HepG2 (cell line): ENCODE data around the gene MEGF6. TPM values are rescaled to one million over a fixed set of nuclear protein-coding genes. Genes with fewer than 3 reads are reported as not detected.
A peak's percentile ranks its signal among the peaks of the same experiment; 100 is the strongest.

Experiments
- HDAC2 ChIP-seq: sonication (generic); formaldehyde crosslinking; IDR thresholded peaks from 2 replicates; pipeline ENCODE4 v1.4.0; 2020; ENCODE audit warnings: missing genetic modification reagents
- HMGXB4 ChIP-seq, 2 experiments: sonication (generic) in 1 of 2; formaldehyde crosslinking in 1 of 2; IDR thresholded peaks; 2 replicates each; pipeline versions ENCODE4 v1.4.0 to v1.6.1; 2018 to 2020; ENCODE audit warnings: missing genetic modification reagents in 2 of 2, borderline replicate concordance in 1 of 2, low read depth in 1 of 2, mild to moderate bottlenecking in 1 of 2, missing biosample characterization in 1 of 2
- TAF1 ChIP-seq: sonication (generic); formaldehyde crosslinking; IDR thresholded peaks from 2 replicates; pipeline ENCODE4 v1.4.0; 2020; ENCODE audit warnings: missing genetic modification reagents
- ZNF407 ChIP-seq: sonication (generic); formaldehyde crosslinking; IDR thresholded peaks from one replicate; pipeline ENCODE4 v1.5.1; 2020; ENCODE audit warnings: mild to moderate bottlenecking, missing genetic modification reagents; ENCODE audit errors: not compliant biosample characterization
- ZNF441 ChIP-seq: sonication (generic); formaldehyde crosslinking; IDR thresholded peaks from 2 replicates; pipeline ENCODE4 v1.7.0; 2021; ENCODE audit warnings: missing genetic modification reagents, borderline replicate concordance
- polyA plus RNA-seq, 8 experiments: library from polyadenylated mRNA; depleted of rRNA in 3 of 8; stranded (reverse) in 7 of 8; unstranded in 1 of 8; fragments of >200 nt; fragmentation: Illumina TruSeq in 4 of 8; extraction: Trizol in 4 of 8; gene quantifications; 2 replicates each; pipeline versions ENCODE4 v1.2.1 to v1.2.3, GENCODE V29; 2011 to 2016; ENCODE audit warnings: low read depth in 4 of 8, missing spikeins in 1 of 8, mixed read lengths in 1 of 8; ENCODE audit not compliant: insufficient read depth in 1 of 8
- total RNA-seq, 5 experiments: library from RNA; depleted of rRNA; stranded (reverse); fragments of >200 nt; fragmentation: Illumina TruSeq; extraction: Trizol; gene quantifications; 2 replicates each; pipeline ENCODE4 v1.2.3, GENCODE V29; 2016; ENCODE audit warnings: low read depth in 1 of 5
- TF ChIP-seq, protein P1 (sequence below): sonication (generic); formaldehyde crosslinking; IDR thresholded peaks from 2 replicates; pipeline ENCODE4 v1.4.0; 2020; ENCODE audit warnings: mild to moderate bottlenecking, missing genetic modification reagents
- TF ChIP-seq, protein P2 (sequence below): sonication (generic); formaldehyde crosslinking; IDR thresholded peaks from 2 replicates; pipeline ENCODE4 v1.5.0; 2020; ENCODE audit warnings: missing genetic modification reagents

MEGF6 gene
- total and polyA plus RNA-seq, 2 of the 13 experiments (the other 11 are each of a cell fraction or from before 2014, with no cell fraction given), result 1.9 TPM

- peak; percentile 84 to 91 for TF ChIP-seq HMGXB4 (CRISPR knock-in tag; IDR thresholded peaks at IDR 0.05; ENCODE audit: borderline replicate concordance in 1 of 2, low read depth in 1 of 2)
- TF ChIP-seq HDAC2, result peak; percentile 82; the same call in 1 of the 2 replicates
- TF ChIP-seq, protein P1, sequence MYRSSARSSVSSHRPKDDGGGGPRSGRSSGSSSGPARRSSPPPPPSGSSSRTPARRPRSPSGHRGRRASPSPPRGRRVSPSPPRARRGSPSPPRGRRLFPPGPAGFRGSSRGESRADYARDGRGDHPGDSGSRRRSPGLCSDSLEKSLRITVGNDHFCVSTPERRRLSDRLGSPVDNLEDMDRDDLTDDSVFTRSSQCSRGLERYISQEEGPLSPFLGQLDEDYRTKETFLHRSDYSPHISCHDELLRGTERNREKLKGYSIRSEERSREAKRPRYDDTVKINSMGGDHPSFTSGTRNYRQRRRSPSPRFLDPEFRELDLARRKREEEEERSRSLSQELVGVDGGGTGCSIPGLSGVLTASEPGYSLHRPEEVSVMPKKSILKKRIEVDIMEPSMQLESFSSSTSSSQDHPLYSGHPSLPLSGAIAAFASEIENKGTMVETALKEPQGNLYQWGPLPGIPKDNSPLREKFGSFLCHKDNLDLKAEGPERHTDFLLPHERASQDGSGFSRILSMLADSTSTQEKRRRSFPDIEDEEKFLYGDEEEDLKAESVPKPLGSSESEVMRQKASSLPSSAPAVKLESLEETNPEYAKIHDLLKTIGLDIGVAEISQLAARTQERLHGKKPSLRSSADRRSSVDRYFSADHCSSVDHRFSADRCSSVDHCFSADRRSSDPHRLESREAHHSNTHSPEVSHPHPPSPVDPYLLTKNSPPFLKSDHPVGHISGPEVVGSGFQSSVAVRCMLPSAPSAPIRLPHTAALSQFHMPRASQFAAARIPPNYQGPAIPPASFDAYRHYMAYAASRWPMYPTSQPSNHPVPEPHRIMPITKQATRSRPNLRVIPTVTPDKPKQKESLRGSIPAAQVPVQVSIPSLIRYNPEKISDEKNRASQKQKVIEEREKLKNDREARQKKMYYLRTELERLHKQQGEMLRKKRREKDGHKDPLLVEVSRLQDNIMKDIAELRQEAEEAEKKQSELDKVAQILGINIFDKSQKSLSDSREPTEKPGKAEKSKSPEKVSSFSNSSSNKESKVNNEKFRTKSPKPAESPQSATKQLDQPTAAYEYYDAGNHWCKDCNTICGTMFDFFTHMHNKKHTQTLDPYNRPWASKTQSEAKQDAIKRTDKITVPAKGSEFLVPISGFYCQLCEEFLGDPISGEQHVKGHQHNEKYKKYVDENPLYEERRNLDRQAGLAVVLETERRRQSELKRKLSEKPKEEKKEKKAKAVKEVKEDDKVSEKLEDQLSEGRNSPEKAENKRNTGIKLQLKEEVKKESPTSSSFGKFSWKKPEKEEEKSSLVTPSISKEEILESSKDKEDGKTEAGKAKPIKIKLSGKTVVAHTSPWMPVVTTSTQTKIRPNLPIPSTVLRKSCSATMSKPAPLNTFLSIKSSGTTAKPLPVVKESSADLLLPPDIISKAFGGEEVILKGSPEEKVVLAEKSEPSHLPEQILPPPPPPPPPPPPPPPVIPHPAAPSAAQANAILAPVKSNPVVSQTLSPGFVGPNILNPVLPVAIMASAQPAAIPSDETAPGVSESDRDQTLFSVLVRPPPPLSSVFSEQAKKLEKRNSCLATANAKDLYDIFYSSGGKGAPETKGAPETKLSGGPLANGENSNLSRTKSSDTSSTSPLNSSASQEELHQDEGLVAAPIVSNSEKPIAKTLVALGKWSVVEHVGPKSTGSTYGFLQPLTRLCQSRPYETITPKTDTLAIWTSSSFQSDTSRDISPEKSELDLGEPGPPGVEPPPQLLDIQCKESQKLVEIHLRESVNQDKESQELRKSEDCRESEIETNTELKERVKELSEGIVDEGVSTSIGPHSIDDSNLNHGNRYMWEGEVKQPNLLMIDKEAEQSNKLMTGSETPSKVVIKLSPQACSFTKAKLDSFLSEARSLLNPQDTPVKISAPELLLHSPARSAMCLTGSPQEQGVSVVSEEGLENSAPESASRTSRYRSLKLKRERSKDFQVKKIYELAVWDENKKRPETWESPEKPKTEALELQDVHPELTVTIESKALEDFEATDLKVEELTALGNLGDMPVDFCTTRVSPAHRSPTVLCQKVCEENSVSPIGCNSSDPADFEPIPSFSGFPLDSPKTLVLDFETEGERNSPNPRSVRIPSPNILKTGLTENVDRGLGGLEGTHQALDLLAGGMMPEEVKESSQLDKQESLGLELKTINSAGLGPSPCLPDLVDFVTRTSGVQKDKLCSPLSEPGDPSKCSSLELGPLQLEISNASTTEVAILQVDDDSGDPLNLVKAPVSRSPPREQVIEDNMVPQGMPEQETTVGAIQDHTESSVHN (CRISPR knock-in tag), result 0 out of 2 replicates have a peak, but pooled peaks have one; percentile 33
- TF ChIP-seq ZNF407, result no peak
- TF ChIP-seq, protein P2, sequence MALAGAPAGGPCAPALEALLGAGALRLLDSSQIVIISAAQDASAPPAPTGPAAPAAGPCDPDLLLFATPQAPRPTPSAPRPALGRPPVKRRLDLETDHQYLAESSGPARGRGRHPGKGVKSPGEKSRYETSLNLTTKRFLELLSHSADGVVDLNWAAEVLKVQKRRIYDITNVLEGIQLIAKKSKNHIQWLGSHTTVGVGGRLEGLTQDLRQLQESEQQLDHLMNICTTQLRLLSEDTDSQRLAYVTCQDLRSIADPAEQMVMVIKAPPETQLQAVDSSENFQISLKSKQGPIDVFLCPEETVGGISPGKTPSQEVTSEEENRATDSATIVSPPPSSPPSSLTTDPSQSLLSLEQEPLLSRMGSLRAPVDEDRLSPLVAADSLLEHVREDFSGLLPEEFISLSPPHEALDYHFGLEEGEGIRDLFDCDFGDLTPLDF (CRISPR knock-in tag), result peak; percentile 70
- TF ChIP-seq TAF1 (CRISPR knock-in tag), result no peak
- no peak for TF ChIP-seq ZNF441
Measured at GRCh38 chr1:3471356-3472087, 139.8 kb downstream of the MEGF6 start (continued).
